Duodenal mucosa (tissue), 2 donors: ENCODE measurements around the gene PI16.
"Not testable (repeated sequence)": the region's sequence is repeated elsewhere in the genome, so short reads cannot be mapped to it uniquely, and the experiment has no call there.

ENCODE experiments used
- H3K27ac ChIP-seq: one replicate; pipeline ENCODE4 v1.7.0; 2013; ENCODE audit warnings: low read depth, low read length
- H3K27me3 ChIP-seq, 2 donors: one replicate each; pipeline ENCODE4 v1.7.0; 2013; ENCODE audit warnings: low read length in 2 of 2, control low read depth in 1 of 2; ENCODE audit not compliant: insufficient read depth in 2 of 2, control insufficient read depth in 1 of 2
- H3K36me3 ChIP-seq, 2 donors: one replicate each; pipeline ENCODE4 v1.7.0; 2013; ENCODE audit warnings: low read length in 2 of 2, control low read depth in 1 of 2; ENCODE audit not compliant: insufficient read depth in 2 of 2, control insufficient read depth in 1 of 2
- H3K4me1 ChIP-seq, 2 donors: one replicate each; pipeline ENCODE4 v1.7.0; 2013; ENCODE audit warnings: low read length in 2 of 2, control low read depth in 1 of 2; ENCODE audit not compliant: insufficient read depth in 2 of 2, control insufficient read depth in 1 of 2
- H3K4me3 ChIP-seq, 2 donors: one replicate each; pipeline ENCODE4 v1.7.0; 2013; ENCODE audit warnings: low read length in 2 of 2, low read depth in 1 of 2
- H3K9ac ChIP-seq, 2 donors: one replicate each; pipeline ENCODE4 v1.7.0; 2013; ENCODE audit warnings: low read length in 2 of 2, low read depth in 1 of 2
- H3K9me3 ChIP-seq, 2 donors: one replicate each; pipeline ENCODE4 v1.7.0; 2013; ENCODE audit warnings: low read length in 2 of 2, control low read depth in 1 of 2; ENCODE audit not compliant: control insufficient read depth in 1 of 2

The PI16 gene

GRCh38 chr6:36940027-36940426 is 14.5 kb upstream of the PI16 start:
- H3K27me3 ChIP-seq: no peaks in the 10 kb centered on the region
- H3K36me3 ChIP-seq: no peaks in the 10 kb centered on the region

DNA sequence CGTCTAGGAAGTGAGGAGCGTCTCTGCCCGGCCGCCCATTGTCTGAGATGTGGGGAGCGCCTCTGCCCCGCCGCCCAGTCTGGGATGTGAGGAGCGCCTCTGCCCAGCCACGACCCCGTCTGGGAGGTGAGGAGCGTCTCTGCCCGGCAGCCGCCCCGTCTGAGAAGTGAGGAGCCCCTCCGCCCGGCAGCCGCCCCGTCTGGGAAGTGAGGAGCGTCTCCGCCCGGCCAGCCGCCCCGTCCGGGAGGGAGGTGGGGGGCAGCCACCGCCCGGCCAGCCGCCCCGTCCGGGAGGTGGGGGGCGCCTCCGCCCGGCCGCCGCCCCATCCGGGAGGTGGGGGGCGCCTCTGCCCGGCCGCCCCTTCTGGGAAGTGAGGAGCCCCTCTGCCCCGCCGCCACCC is 13.0 kb upstream of the PI16 start:
- not testable (repeated sequence) for H3K9ac ChIP-seq, H3K36me3 ChIP-seq, H3K27me3 ChIP-seq, H3K9me3 ChIP-seq, H3K27ac ChIP-seq, H3K4me1 ChIP-seq, H3K4me3 ChIP-seq

More at GRCh38 chr6:36940027-36940426, 14.5 kb upstream of the PI16 start:
- H3K9me3 ChIP-seq: no peaks in the 10 kb centered on the region
- no peaks in the 10 kb centered on the region for H3K4me1 ChIP-seq
- no peak overlapping the region for H3K9ac ChIP-seq
- no peak overlapping the region for H3K27ac ChIP-seq
- H3K4me3 ChIP-seq: no peak overlapping the region

DNA sequence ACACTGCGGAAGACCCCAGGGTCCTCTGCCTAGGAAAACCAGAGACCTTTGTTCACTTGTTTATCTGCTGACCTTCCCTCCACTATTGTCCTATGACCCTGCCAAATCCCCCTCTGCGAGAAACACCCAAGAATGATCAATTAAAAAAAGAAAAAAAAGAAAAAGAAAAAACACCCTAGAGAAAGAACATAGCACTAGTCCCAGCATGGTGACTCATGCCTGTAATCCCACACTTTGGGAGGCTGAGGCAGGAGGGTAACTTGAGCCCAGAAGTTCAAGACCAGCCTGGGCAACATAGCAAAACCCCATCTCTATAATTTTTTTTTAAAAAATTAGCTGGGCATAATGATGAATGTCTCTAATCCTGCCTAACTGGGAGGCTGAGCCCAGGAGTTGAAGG is 12.2 kb upstream of the PI16 start:
- H3K4me1 ChIP-seq, H3K27ac ChIP-seq, H3K36me3 ChIP-seq, H3K9ac ChIP-seq, H3K27me3 ChIP-seq, H3K4me3 ChIP-seq, H3K9me3 ChIP-seq: not testable (repeated sequence)

- Histone ChIP-seq H3K9me3 (no peaks in the 10 kb centered on the region), H3K27me3 (no peaks in the 10 kb centered on the region), H3K27ac (no peak overlapping the region), H3K36me3 (no peaks in the 10 kb centered on the region), H3K4me1 (no peaks in the 10 kb centered on the region), H3K4me3 (no peak overlapping the region), H3K9ac (no peak overlapping the region)
These were observed 9.9 kb upstream of the PI16 start for GRCh38 chr6:36944650-36945049.

DNA sequence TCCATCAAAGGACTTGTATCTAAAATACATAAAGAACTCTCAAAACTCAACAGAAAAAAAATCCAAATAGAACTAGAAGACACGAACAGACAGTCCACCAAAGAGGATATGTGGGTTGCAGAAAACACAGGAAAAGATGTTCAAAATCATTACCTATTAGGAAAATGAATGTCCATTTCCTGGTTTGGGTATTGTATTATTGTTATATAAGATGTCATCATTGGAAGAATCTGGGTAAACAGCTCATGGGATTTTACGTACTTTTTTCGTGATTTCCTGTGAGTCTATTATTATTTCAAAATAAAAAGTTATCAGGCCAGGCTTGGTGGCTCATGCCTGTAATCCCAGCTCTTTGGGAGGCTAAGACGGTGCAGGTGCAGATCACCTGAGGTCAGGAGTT is 9.2 kb upstream of the PI16 start:
- no peak overlapping the region for H3K9ac ChIP-seq
- no peaks in the 10 kb centered on the region for H3K36me3 ChIP-seq
- H3K27ac ChIP-seq: no peak overlapping the region
- H3K4me3 ChIP-seq: no peak overlapping the region
- no peaks in the 10 kb centered on the region for H3K27me3 ChIP-seq
- no peaks in the 10 kb centered on the region for H3K9me3 ChIP-seq
- H3K4me1 ChIP-seq: no peaks in the 10 kb centered on the region

DNA sequence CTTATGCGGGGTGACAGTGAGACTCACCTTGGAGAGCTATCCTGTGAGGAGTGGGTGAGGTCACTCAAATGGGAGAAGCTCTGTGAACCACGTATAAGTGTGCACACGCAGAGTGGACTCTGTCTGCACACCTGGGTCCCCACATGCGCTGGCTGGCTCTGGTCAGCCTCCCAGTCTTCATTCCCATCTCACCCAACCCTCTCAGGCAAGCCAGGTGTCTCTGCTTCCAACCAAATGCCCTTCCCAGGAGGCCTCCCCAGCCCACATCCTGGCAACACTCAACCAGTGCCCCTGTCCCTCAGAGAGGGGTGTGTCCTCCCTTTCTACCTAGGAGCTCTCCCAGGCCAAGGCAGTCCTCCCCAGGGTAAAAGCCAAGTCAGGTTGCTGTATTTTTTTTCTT is 8.0 kb upstream of the PI16 start:
- H3K27ac ChIP-seq: no peak overlapping the region
- no peaks in the 10 kb centered on the region for H3K9me3 ChIP-seq
- no peaks in the 10 kb centered on the region for H3K27me3 ChIP-seq
- H3K4me1 ChIP-seq: no peaks in the 10 kb centered on the region
- H3K4me3 ChIP-seq: no peak overlapping the region
- H3K36me3 ChIP-seq: no peaks in the 10 kb centered on the region
- H3K9ac ChIP-seq: no peak overlapping the region

DNA sequence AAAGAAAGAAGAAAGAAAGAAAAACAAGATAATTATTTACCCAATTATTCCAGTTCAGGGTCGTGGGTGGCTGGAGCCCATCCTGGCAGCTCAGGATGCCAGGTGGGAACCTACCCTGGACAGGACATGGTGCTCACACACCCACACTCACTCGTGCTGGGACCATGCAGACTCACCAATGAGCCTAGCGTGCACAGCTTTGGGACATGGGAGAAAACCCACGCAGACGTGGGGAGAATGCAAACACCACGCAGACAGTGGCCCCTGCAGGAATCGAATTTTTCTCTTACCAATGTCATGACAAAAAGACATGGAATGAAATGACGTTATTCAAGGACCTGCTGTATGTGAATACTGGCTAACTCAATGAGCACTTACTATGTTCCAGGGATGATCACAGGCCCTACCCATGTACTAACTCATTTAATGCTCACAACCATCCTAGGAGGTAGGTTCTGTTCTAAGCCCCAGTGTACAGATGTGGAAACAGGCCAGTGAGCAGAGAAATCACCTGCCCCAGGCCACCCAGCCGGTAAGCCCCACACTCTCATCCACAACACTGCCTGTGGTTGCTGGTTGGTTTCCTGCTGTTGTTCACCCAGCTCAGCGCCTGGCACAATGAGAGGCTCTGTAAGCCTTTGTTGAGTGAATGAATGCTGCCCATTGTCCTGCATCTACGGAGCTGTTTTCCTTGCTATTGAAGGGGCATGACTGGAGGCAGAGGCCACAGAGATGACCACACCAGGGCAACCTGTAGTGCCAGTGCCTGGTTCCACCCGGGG is 6.8 kb upstream of the PI16 start:
- Histone ChIP-seq H3K27ac (no peak overlapping the region), H3K4me3 (no peak overlapping the region), H3K4me1 (no peaks in the 10 kb centered on the region), H3K36me3 (no peaks in the 10 kb centered on the region), H3K9ac (no peak overlapping the region), H3K9me3 (no peaks in the 10 kb centered on the region), H3K27me3 (no peaks in the 10 kb centered on the region)

GRCh38 chr6:36949076-36949475 is 5.5 kb upstream of the PI16 start:
- not testable (repeated sequence) for H3K27ac ChIP-seq

GRCh38 chr6:36949636-36950035 is 4.9 kb upstream of the PI16 start:
- H3K9me3 ChIP-seq: no peaks in the 10 kb centered on the region
- no peak overlapping the region for H3K27ac ChIP-seq
- no peak overlapping the region for H3K9ac ChIP-seq
- no peaks in the 10 kb centered on the region for H3K27me3 ChIP-seq
- no peaks in the 10 kb centered on the region for H3K36me3 ChIP-seq
- no peak overlapping the region for H3K4me3 ChIP-seq
- no peaks in the 10 kb centered on the region for H3K4me1 ChIP-seq

More at GRCh38 chr6:36949076-36949475, 5.5 kb upstream of the PI16 start:
- not testable (repeated sequence) for H3K27me3 ChIP-seq, H3K9me3 ChIP-seq, H3K9ac ChIP-seq, H3K36me3 ChIP-seq, H3K4me3 ChIP-seq, H3K4me1 ChIP-seq

DNA sequence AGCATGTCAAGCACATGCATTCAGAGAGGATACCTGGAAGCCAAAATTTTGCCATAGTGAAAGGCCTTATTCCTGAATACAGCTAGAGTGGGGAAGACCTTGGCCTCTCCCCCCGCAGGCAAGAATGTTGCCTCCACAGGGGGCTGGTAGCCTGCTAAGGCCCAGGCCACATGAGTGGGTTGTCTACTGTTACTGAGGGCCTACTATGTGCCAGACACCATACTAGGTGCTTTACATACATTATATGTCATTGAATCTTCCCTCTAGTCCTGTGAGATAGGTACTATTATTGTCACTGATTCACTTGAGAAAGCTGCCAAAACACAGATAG is 642 bp upstream of the PI16 start:
- no peaks in the 10 kb centered on the region for H3K9me3 ChIP-seq
- H3K4me3 ChIP-seq: no peak overlapping the region
- H3K27me3 ChIP-seq: no peaks in the 10 kb centered on the region
- no peaks in the 10 kb centered on the region for H3K36me3 ChIP-seq
- H3K27ac ChIP-seq: no peak overlapping the region
- no peak overlapping the region for H3K9ac ChIP-seq
- H3K4me1 ChIP-seq: peaks cover 0 to 5% of the 10 kb centered on the region in 2 donors

DNA sequence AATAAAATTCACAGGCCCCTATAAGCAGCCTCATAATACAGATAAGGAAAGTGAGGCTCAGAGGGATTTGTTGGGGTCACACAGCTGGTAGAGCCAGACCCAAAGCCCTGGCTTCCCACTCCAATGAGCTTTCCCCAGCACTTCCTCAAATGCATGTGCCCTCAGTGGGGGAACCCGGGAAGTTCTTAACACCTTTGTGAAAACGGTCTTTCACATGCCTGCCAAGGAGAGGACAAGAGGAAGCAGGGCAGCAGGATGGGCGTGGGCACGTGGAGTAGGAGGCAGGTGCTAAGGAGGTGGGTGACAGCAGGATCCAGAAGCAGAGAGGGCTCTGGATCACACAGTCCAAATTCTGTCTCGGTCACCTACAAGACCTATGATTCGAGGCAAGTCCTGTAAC is 598 bp downstream of the PI16 start:
- H3K4me3 ChIP-seq: no peak overlapping the region
- H3K27me3 ChIP-seq: no peaks in the 10 kb centered on the region
- no peaks in the 10 kb centered on the region for H3K9me3 ChIP-seq
- no peak overlapping the region for H3K27ac ChIP-seq
- H3K36me3 ChIP-seq: no peaks in the 10 kb centered on the region
- H3K9ac ChIP-seq: no peak overlapping the region
- peaks cover 4 to 9% of the 10 kb centered on the region in 2 donors for H3K4me1 ChIP-seq
